RWPE1 (cell line): Measurements from ENCODE around the gene GET3.
A peak's percentile ranks its signal among the peaks of the same experiment; 100 is the strongest.
"Not testable (repeated sequence)": the region's sequence is repeated elsewhere in the genome, so short reads cannot be mapped to it uniquely, and the experiment has no call there.

Experiments
- CTCF ChIA-PET: fragments of 350-600 bp; sonication (Branson Sonifier 250); formaldehyde crosslinking; extraction: SDS; loops from one replicate; lab custom pipeline; 2021; lab: Yijun Ruan, JAX
- POLR2A ChIA-PET: fragments of 400-600 bp; formaldehyde crosslinking; extraction: SDS; loops from one replicate; lab custom pipeline; 2020; ENCODE audit warnings: antibody characterized with exemption; ENCODE audit not compliant: low non-redundant PET; lab: Yijun Ruan, JAX
- DNase-seq: peaks from one replicate; pipeline ENCODE4 v3.0.0; 2012; ENCODE audit warnings: low spot score
- H3K27ac ChIP-seq: fragments of 450-650 bp; 2 replicates; pipeline ENCODE4 v1.5.1; 2017
- TF ChIP-seq, protein P1 (sequence below): fragments of 450-650 bp; conservative IDR thresholded peaks from 2 replicates; pipeline ENCODE4 v1.5.1; 2017; ENCODE audit warnings: low read depth, mild to moderate bottlenecking

GET3 gene

DNA sequence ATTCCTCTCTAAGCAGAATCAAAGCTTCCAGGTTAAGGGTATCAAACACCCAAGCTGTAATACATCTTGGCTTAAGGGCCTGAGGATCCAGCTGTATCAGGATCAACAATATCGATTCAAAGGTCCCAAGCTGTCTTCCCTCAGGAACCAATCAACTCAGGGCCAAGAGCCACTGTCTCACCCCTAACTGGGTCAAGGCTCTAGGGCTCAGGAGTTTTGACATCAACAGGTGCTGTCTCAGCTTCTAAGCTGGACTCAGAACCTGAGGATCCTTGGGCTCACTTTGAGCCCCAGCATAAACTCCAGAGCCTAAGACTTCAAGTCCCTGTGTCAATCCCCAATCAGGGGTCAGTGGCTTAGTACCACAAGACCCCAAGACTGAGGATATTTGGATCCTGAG lies 41.8 kb upstream of the GET3 start:
- POLR2A ChIA-PET: interaction anchor here (0.6 kb wide), 1 partner anchor 143 kb away, joined by 3 read pairs; no protein-coding TSS in a partner anchor
- CTCF ChIA-PET: no interaction called here
- TF ChIP-seq, protein P1, sequence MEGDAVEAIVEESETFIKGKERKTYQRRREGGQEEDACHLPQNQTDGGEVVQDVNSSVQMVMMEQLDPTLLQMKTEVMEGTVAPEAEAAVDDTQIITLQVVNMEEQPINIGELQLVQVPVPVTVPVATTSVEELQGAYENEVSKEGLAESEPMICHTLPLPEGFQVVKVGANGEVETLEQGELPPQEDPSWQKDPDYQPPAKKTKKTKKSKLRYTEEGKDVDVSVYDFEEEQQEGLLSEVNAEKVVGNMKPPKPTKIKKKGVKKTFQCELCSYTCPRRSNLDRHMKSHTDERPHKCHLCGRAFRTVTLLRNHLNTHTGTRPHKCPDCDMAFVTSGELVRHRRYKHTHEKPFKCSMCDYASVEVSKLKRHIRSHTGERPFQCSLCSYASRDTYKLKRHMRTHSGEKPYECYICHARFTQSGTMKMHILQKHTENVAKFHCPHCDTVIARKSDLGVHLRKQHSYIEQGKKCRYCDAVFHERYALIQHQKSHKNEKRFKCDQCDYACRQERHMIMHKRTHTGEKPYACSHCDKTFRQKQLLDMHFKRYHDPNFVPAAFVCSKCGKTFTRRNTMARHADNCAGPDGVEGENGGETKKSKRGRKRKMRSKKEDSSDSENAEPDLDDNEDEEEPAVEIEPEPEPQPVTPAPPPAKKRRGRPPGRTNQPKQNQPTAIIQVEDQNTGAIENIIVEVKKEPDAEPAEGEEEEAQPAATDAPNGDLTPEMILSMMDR: no peak
- H3K27ac ChIP-seq: peak overlapping the region; percentile 86
- DNase-seq: no peak

DNA sequence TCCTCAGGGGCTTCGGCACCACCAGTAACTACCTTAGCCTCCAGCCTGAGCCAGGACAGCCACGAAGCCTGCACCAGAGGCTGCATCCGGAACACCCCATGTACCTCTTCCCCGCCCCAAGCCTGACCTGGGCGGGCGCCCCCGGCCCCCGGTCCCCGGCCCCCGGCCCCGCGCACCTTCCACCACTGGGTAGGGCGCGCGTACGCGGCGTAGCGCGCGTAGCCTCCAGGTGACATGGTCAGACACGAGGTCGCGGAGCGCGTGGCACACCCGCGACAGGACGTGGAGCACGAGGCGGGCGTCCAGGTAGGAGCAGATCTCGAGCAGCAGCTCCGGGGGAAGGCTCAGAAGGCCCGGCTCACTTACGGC lies 41.3 kb upstream of the GET3 start:
- DNase-seq: peak; percentile 23
- ChIA-PET CTCF (no interaction called here), POLR2A (interaction anchor here (0.6 kb wide), 1 partner anchor 144 kb away, joined by 3 read pairs; no protein-coding TSS in a partner anchor)
- peak overlapping the region; percentile 86 for H3K27ac ChIP-seq
- TF ChIP-seq, protein P1: no peak

DNA sequence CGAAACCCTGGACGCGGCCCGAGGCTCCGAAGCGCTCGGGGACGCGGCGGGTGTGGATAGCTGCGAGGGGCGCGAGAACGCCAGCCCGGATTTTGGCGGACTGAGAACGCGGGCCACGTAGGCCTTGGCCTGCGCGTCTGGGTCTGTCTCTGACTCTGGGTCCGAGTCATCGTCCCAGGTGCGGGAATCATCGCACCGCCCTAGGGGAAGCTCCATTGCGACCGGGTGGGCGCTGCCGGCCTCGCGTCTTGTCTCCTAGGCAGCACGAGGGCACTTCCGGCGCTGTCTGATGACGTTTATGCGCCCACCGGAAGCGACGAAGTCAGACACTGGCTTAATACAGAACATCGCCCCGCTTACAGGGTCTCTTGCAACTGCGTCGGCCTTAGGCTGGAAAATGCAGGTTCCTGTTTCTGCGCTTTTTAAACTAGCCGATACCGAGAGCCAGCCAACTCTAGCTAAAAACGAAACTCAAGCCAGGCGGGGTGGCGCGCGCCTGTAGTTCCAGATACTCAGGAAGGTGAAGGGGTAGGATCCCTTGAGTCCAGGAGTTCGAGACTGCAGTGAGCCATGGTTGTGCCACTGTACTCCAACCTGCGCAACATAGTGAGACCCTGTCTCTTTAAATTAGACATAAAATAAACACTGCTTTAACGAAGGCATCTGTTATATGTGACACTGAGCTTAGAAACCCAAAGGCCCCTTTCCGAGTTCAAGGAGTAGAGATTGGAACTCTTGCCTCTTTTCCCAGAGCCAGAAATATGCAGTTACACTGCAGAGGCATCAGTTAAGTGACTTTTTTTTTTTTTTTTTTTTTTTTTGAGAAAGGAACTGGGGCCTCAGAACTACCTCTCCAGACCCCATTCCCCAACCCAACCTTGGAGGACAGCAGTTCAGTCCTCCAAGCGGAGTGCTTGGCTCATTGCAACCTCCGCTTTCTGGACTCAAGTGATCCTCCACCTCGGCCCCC lies 40.6 kb upstream of the GET3 start, which contains the start of gene FBXW9:
Gene FBXW9 (minus strand): TSS at position 266 of the 970 bp plus-strand sequence. CDS start 50 bp downstream, at position 216.
- CTCF ChIA-PET: interaction anchor here (0.6 to 0.9 kb wide), 2 partner anchors 9 to 14 kb away, joined by 3 read pairs; no protein-coding TSS in a partner anchor
- DNase-seq: peak; percentile 87
- H3K27ac ChIP-seq: peak within 1 kb of the TSS; percentile 86
- TF ChIP-seq, protein P1: no peak
- POLR2A ChIA-PET: interaction anchor here (0.5 to 0.6 kb wide), 2 partner anchors 72 to 144 kb away, joined by 3 to 5 read pairs; no protein-coding TSS in a partner anchor

DNA sequence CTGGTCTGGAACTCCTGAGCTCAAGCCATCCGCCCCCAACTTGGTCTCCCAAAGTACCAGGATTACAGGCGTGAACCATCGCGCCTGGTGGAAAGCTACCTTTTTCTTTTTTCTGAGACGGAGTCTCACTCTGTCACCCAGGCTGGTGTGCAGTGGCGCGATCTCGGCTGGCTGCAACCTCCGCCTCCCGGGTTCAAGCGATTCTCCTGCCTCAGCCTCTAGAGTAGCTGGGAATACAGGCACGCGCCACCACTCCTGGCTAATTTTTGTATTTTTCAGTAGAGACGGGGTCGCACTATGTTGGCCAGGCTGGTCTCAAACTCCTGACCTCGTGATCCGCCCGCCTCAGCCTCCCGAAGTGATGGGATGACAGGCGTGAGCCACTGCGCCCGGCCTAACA lies 39.9 kb upstream of the GET3 start:
- POLR2A ChIA-PET: interaction anchor here (0.5 to 0.6 kb wide), 2 partner anchors 38 to 71 kb away, joined by 5 to 10 read pairs; no protein-coding TSS in a partner anchor
- peak overlapping the region; percentile 86 for H3K27ac ChIP-seq
- not testable (repeated sequence) for DNase-seq
- CTCF ChIA-PET: interaction anchor here (0.6 to 0.9 kb wide), 2 partner anchors 10 to 13 kb away, joined by 3 read pairs; no protein-coding TSS in a partner anchor

DNA sequence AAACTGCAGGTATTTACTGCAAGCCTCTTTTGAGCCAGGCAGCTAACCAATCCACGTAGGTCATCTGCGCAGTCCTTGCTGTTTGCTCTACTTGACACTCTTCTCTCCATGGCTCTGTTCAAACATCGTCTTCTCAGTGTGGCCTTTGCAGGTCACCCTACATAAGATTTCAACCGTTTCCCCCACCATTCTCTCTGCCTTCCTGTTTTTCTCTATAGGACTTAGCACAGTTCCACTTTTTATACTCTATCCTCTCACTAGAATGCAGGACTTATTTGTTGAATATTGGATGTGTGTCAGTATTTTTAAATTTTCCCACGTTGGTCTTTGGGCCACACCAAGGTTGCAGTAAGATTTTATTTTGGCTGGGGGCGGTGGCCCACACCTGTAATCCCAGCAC lies 39.2 kb upstream of the GET3 start:
- TF ChIP-seq, protein P1: no peak
- POLR2A ChIA-PET: no interaction called here
- peak overlapping the region; percentile 86 for H3K27ac ChIP-seq
- DNase-seq: no peak
- CTCF ChIA-PET: no interaction called here

DNA sequence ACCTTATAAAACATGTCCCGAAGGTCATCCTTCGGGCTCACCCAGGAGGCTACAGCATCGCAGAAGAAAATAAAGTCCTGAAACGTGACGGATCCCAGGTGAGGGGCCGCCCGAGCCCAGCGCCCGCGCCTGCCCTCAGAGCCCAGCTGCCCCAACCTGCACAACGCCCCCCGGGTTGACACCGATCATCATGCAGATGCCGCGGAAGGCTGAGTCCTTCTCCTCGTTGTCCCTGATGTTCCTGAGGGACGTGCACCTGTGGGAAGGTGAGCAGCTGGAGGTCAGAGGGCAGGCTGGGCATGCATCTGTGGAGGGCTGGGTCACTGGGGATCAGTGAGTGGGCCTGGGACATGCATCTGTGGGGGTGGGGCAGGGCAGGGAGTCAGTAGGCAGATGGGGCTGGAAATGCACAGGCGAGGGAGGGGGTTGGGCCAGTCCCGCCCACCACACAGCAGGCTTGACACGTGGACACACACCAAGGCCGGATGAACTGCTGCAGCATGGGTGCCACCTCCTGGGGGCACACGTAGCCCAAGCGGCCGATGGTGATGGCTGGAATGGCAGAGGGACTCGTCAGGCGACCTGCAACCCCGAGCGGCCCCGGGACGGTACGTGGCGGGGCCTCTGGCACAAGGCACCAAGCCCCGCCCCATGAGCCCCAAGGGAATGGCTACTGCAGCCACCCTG lies 35.6 kb upstream of the GET3 start:
- no peak for DNase-seq
- CTCF ChIA-PET: interaction anchor here (0.7 kb wide), 1 partner anchor 887 kb away, joined by 4 read pairs; no protein-coding TSS in a partner anchor
- TF ChIP-seq, protein P1: no peak
- POLR2A ChIA-PET: interaction anchor here (0.7 kb wide), 1 partner anchor 15 kb away, joined by 6 read pairs; no protein-coding TSS in a partner anchor
- H3K27ac ChIP-seq: peak overlapping the region; percentile 42; the same call in 1 of the 2 replicates
